CD8-positive, alpha-beta memory T cell (primary cell): ENCODE results near the gene CBL. TPM values are rescaled to one million over a fixed set of nuclear protein-coding genes. Genes with fewer than 3 reads are reported as not detected.
A peak's percentile ranks its signal among the peaks of the same experiment; 100 is the strongest.

Experiments used
- CTCF ChIA-PET: fragments of 350-600 bp; sonication (Branson Sonifier 250); formaldehyde crosslinking; loops from one replicate; lab custom pipeline; 2021; ENCODE audit warnings: antibody characterized with exemption; lab: Charles Lee
- POLR2A ChIA-PET: fragments of 350-600 bp; sonication (Branson Sonifier 250); formaldehyde crosslinking; loops from one replicate; lab custom pipeline; 2021; ENCODE audit warnings: antibody characterized with exemption; lab: Charles Lee
- DNase-seq, 5 donors: peaks; one replicate each; pipeline versions ENCODE4 v3.0.0 to v3.0.0-alpha.2; 2020 to 2022; ENCODE audit warnings: mixed read lengths in 1 of 5
- H3K27ac ChIP-seq: one replicate; pipeline ENCODE4 v1.7.0; 2013; ENCODE audit warnings: low read depth, mild to moderate bottlenecking, low read length, moderate library complexity
- H3K27me3 ChIP-seq: 2 replicates; pipeline ENCODE4 v1.7.0; 2013; ENCODE audit warnings: low read length, mild to moderate bottlenecking; ENCODE audit not compliant: insufficient read depth, poor library complexity, severe bottlenecking
- H3K36me3 ChIP-seq: 2 replicates; pipeline ENCODE4 v1.7.0; 2013; ENCODE audit warnings: mild to moderate bottlenecking, low read length, moderate library complexity; ENCODE audit not compliant: insufficient read depth
- H3K4me1 ChIP-seq: 2 replicates; pipeline ENCODE4 v1.7.0; 2013; ENCODE audit warnings: mild to moderate bottlenecking, low read length, moderate library complexity; ENCODE audit not compliant: insufficient read depth
- H3K4me3 ChIP-seq: 2 replicates; pipeline ENCODE4 v1.7.0; 2013; ENCODE audit warnings: mild to moderate bottlenecking, low read length
- H3K9me3 ChIP-seq: 2 replicates; pipeline ENCODE4 v1.7.0; 2013; ENCODE audit warnings: mild to moderate bottlenecking, low read length
- H3K27ac Mint-ChIP-seq, 8 donors: one replicate each; pipeline ENCODE4 v1.8.0; 2020 to 2021; ENCODE audit warnings: mixed read lengths in 8 of 8, mild to moderate bottlenecking in 6 of 8, inconsistent platforms in 3 of 8, moderate library complexity in 3 of 8
- H3K27me3 Mint-ChIP-seq, 2 donors: one replicate each; pipeline ENCODE4 v1.8.0; 2020 to 2021; ENCODE audit warnings: mixed read lengths in 2 of 2, mild to moderate bottlenecking in 1 of 2, moderate library complexity in 1 of 2
- H3K36me3 Mint-ChIP-seq, 3 donors: one replicate each; pipeline ENCODE4 v1.8.0; 2020 to 2021; ENCODE audit warnings: mixed read lengths in 3 of 3, inconsistent platforms in 1 of 3, mild to moderate bottlenecking in 1 of 3
- H3K4me1 Mint-ChIP-seq, 3 donors: one replicate each; pipeline ENCODE4 v1.8.0; 2020 to 2021; ENCODE audit warnings: mixed read lengths in 3 of 3, inconsistent platforms in 1 of 3, mild to moderate bottlenecking in 1 of 3
- H3K4me3 Mint-ChIP-seq, 7 donors: one replicate each; pipeline ENCODE4 v1.8.0; 2020 to 2021; ENCODE audit warnings: mixed read lengths in 7 of 7, mild to moderate bottlenecking in 6 of 7, moderate library complexity in 4 of 7, inconsistent platforms in 2 of 7
- H3K9me3 Mint-ChIP-seq, 5 donors: one replicate each; pipeline ENCODE4 v1.8.0; 2020 to 2022; ENCODE audit warnings: mixed read lengths in 5 of 5, mild to moderate bottlenecking in 3 of 5, moderate library complexity in 2 of 5, inconsistent platforms in 1 of 5
- polyA plus RNA-seq: library from polyadenylated mRNA; unstranded; fragments of 300-500 nt; fragmentation: Illumina TruSeq; gene quantifications from one replicate; pipeline ENCODE4 v1.2.3, GENCODE V29; 2021
- total RNA-seq, 2 experiments: library from RNA; stranded (reverse); gene quantifications; one replicate each; pipeline ENCODE4 v1.2.3, GENCODE V29; 2021

The CBL gene
- total and polyA plus RNA-seq, 3 experiments from 2014 or later = 10.4 to 26.1 (median 25.9) TPM

DNA sequence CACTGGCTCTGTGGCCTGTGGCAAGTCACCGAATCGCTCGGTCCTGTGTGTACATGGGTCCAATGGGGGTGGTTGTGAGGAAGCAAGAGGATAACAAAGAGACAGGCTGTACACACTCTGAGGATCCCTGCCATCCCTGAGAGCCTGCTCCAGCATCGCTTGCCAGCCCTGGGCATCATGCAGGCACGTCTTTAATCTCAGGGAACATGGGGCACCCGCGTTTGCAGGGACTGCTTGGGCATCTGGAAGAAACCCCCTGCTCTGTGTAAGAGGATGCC lies 135.8 kb downstream of the CBL start:
- Mint-ChIP-seq H3K27me3 (peaks cover 31 to 59% of the 10 kb centered on the region in 2 donors), H3K36me3 (peaks cover 0 to 4% (median 3%) of the 10 kb centered on the region in 3 donors), H3K27ac (no peak overlapping the region), H3K9me3 (no peaks in the 10 kb centered on the region), H3K4me3 (no peak overlapping the region), H3K4me1 (peaks cover 14 to 26% (median 19%) of the 10 kb centered on the region in 3 donors)
- no peak overlapping the region for H3K27ac ChIP-seq
- no peak overlapping the region for H3K4me3 ChIP-seq
- H3K9me3 ChIP-seq = no peaks in the 10 kb centered on the region
- ChIA-PET POLR2A (no interaction called here), CTCF (no interaction called here)
- DNase-seq = no peak
- peaks cover 45% of the 10 kb centered on the region for H3K27me3 ChIP-seq
- H3K36me3 ChIP-seq = no peaks in the 10 kb centered on the region
- H3K4me1 ChIP-seq = peaks cover 5% of the 10 kb centered on the region

DNA sequence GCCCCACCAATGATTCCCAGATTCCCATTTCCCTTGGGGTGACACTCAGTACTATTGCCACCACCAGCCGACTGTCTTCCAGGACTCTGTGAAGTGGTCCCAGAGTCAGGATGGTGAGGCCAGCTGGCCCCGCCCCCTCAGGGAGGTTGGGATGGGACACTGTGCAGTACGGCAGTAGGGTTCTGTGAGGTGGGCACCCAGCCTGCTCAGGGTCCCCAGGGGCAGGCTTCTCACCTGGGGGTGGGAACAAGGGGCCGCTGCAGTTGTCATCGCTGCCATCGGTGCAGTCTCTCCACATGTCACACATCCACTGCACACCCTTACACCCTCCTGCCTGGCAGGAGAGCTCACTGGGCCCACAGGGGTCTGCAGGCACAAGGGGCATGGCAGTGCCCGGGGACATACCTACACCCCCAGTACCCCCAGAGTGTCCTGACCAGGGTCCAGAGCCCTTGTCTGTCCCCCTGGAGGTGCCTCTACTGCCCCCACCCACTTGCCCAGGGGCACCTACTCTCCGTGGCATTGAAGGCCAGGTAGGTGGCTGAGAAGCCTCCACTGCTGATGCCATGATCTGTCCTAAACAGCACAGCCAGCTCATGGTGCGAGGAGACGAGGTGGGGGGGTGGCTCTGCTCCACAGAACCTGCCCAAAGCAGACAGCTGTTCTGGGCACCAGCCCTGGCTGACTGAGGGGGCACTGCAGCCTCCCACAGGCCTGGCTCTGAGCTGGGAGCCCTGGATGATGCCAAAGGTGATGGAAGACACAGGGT lies 136.4 kb downstream of the CBL start:
- Histone ChIP-seq H3K27me3 (peaks cover 45% of the 10 kb centered on the region), H3K36me3 (no peaks in the 10 kb centered on the region), H3K9me3 (no peaks in the 10 kb centered on the region), H3K4me1 (peaks cover 5% of the 10 kb centered on the region), H3K4me3 (no peak overlapping the region), H3K27ac (no peak overlapping the region)
- H3K27ac Mint-ChIP-seq = peak overlapping the region in 1 of 8 donors; percentile 74
- CTCF ChIA-PET = interaction anchor here (0.9 to 3.5 kb wide), 2 partner anchors 14 to 21 kb away, joined by 3 to 17 read pairs; no protein-coding TSS in a partner anchor
- DNase-seq = no peak
- H3K36me3 Mint-ChIP-seq = peaks cover 0 to 4% (median 0%) of the 10 kb centered on the region in 3 donors
- peaks cover 33 to 65% of the 10 kb centered on the region in 2 donors for H3K27me3 Mint-ChIP-seq
- H3K4me3 Mint-ChIP-seq = peak overlapping the region in 1 of 7 donors; percentile 23
- H3K9me3 Mint-ChIP-seq = no peaks in the 10 kb centered on the region
- peaks cover 14 to 22% (median 19%) of the 10 kb centered on the region in 3 donors for H3K4me1 Mint-ChIP-seq
- POLR2A ChIA-PET = no interaction called here

DNA sequence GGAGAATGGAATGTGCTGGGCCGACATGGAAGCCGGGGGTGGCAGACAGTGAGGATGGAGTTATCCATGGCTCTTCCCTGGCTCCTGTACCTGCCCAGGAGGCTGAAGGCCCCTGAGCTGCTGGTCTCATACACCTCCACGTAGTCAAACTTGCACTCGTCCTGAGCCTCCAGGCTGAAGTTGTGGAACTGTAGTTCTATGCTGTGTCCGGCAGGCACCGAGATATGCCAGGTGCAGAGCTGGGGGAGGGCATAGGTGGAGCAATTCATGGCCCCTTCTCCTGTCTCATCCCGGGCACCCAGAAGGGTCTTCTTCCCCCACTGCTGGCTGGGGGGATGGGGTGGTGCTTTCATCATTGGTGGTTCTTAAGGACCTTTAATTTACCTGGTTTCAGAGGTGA lies 137.6 kb downstream of the CBL start:
- no peaks in the 10 kb centered on the region for H3K36me3 ChIP-seq
- H3K27me3 Mint-ChIP-seq = peaks cover 29 to 60% of the 10 kb centered on the region in 2 donors
- H3K4me3 ChIP-seq = no peak overlapping the region
- H3K9me3 Mint-ChIP-seq = no peaks in the 10 kb centered on the region
- H3K4me1 Mint-ChIP-seq = peaks cover 9 to 16% (median 14%) of the 10 kb centered on the region in 3 donors
- H3K27ac ChIP-seq = no peak overlapping the region
- no peaks in the 10 kb centered on the region for H3K36me3 Mint-ChIP-seq
- POLR2A ChIA-PET = no interaction called here
- CTCF ChIA-PET = interaction anchor here (0.9 to 3.5 kb wide), 3 partner anchors 13 to 22 kb away, joined by 3 to 17 read pairs (median 5); no protein-coding TSS in a partner anchor
- H3K27me3 ChIP-seq = peaks cover 41% of the 10 kb centered on the region
- H3K4me1 ChIP-seq = peaks cover under 1% of the 10 kb centered on the region
- H3K27ac Mint-ChIP-seq = no peak overlapping the region
- no peak overlapping the region for H3K4me3 Mint-ChIP-seq
- DNase-seq = no peak
- no peaks in the 10 kb centered on the region for H3K9me3 ChIP-seq

- no peak for DNase-seq
- ChIA-PET POLR2A (no interaction called here), CTCF (interaction anchor here (1.2 to 3.5 kb wide), 2 partner anchors 12 to 21 kb away, joined by 5 to 17 read pairs; no protein-coding TSS in a partner anchor)
- no peaks in the 10 kb centered on the region for H3K36me3 ChIP-seq
- no peaks in the 10 kb centered on the region for H3K9me3 ChIP-seq
- no peaks in the 10 kb centered on the region for H3K36me3 Mint-ChIP-seq
- peaks cover 5 to 8% (median 7%) of the 10 kb centered on the region in 3 donors for H3K4me1 Mint-ChIP-seq
- no peaks in the 10 kb centered on the region for H3K9me3 Mint-ChIP-seq
- H3K27ac ChIP-seq = no peak overlapping the region
- H3K4me3 Mint-ChIP-seq = no peak overlapping the region
- no peak overlapping the region for H3K27ac Mint-ChIP-seq
- peaks cover 34% of the 10 kb centered on the region for H3K27me3 ChIP-seq
- H3K27me3 Mint-ChIP-seq = peaks cover 22 to 52% of the 10 kb centered on the region in 2 donors
- H3K4me1 ChIP-seq = no peaks in the 10 kb centered on the region
- no peak overlapping the region for H3K4me3 ChIP-seq
Observed at GRCh38 chr11:119344291-119345010, 138.3 kb downstream of the CBL start.

DNA sequence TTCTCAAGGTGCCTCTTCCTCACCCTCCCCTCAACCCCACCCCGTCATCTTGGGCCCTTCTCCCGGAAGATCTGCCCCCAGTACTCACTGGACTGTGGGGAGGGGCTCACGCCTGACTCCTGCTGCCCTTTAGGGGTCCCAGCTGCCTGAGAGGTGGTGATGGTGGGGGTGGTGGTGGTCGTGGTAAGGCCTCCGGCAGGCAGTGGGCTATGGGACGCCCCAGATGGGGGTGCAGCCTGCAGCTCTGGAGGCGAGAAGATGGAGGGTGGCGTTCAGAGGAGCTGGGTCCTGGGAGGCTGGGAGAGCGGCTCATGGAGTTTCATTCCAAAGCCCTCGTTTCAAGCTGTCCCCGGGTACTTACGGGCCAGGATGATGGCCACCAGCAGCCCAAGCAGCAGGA lies 139.5 kb downstream of the CBL start:
- peaks cover 24 to 54% of the 10 kb centered on the region in 2 donors for H3K27me3 Mint-ChIP-seq
- CTCF ChIA-PET = interaction anchor here (1.0 to 3.5 kb wide), 3 partner anchors 8 to 23 kb away, joined by 3 to 17 read pairs (median 4); no protein-coding TSS in a partner anchor
- H3K27me3 ChIP-seq = peaks cover 24% of the 10 kb centered on the region

DNA sequence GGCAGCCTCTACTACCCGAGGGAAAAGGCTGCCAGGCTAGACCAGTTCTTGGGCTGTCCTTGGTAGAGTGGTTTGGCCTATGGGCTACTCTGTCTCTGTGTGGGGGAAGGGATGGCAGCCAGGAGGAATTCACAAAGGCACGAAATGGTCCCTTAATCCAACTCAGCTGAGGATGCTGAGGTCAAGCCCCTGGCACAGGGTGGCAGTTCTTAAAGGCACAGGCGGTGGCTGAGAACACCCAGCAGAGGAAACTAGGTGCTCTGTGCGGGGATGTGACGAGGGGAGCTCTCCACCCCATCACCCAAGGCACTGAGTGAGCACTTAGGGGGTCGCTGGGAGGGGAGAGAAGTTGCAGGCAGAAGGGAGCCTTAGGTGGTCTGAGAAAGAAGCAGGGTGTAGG lies 140.5 kb downstream of the CBL start, which contains the start of gene MFRP:
TSS of gene MFRP (minus strand) at position 101 of the 400 bp plus-strand sequence. CDS start 192 bp downstream, outside the sequence.
- Histone ChIP-seq H3K27ac (no peak within 1 kb of the TSS), H3K36me3 (no peaks in the 10 kb centered on the region), H3K27me3 (peaks cover 15% of the 10 kb centered on the region), H3K4me1 (no peaks in the 10 kb centered on the region), H3K4me3 (no peak within 1 kb of the TSS), H3K9me3 (no peaks in the 10 kb centered on the region)
- Mint-ChIP-seq H3K27me3 (peaks cover 20 to 53% of the 10 kb centered on the region in 2 donors), H3K4me1 (peaks cover 5 to 7% (median 5%) of the 10 kb centered on the region in 3 donors), H3K27ac (peak within 1 kb of the TSS in 1 of 8 donors; percentile 70), H3K4me3 (no peak within 1 kb of the TSS), H3K9me3 (no peaks in the 10 kb centered on the region), H3K36me3 (no peaks in the 10 kb centered on the region)
- ChIA-PET CTCF (interaction anchor here (1.0 to 2.4 kb wide), 2 partner anchors 9 to 10 kb away, joined by 4 to 10 read pairs; no protein-coding TSS in a partner anchor), POLR2A (no interaction called here)
- no peak for DNase-seq

More for the DNA sequence above, 139.5 kb downstream of the CBL start:
- Mint-ChIP-seq H3K4me3 (no peak overlapping the region), H3K36me3 (no peaks in the 10 kb centered on the region), H3K4me1 (peaks cover 9 to 14% (median 13%) of the 10 kb centered on the region in 3 donors), H3K27ac (peak overlapping the region in 1 of 8 donors; percentile 70), H3K9me3 (no peaks in the 10 kb centered on the region)
- Histone ChIP-seq H3K36me3 (no peaks in the 10 kb centered on the region), H3K4me3 (no peak overlapping the region), H3K4me1 (no peaks in the 10 kb centered on the region), H3K27ac (no peak overlapping the region), H3K9me3 (no peaks in the 10 kb centered on the region)
- POLR2A ChIA-PET = no interaction called here
- no peak for DNase-seq

- peaks cover 25 to 55% of the 10 kb centered on the region in 2 donors for H3K27me3 Mint-ChIP-seq
- no peaks in the 10 kb centered on the region for H3K36me3 Mint-ChIP-seq
- no peaks in the 10 kb centered on the region for H3K36me3 ChIP-seq
- no peak overlapping the region for H3K27ac ChIP-seq
- no peaks in the 10 kb centered on the region for H3K9me3 ChIP-seq
- H3K4me1 Mint-ChIP-seq = peaks cover 5 to 7% (median 5%) of the 10 kb centered on the region in 3 donors
- CTCF ChIA-PET = interaction anchor here (1.3 to 2.4 kb wide), 2 partner anchors 9 to 28 kb away, joined by 3 to 10 read pairs; no protein-coding TSS in a partner anchor
- no peak overlapping the region for H3K4me3 Mint-ChIP-seq
- H3K9me3 Mint-ChIP-seq = no peaks in the 10 kb centered on the region
- H3K4me1 ChIP-seq = no peaks in the 10 kb centered on the region
- H3K27ac Mint-ChIP-seq = no peak overlapping the region
- peaks cover 9% of the 10 kb centered on the region for H3K27me3 ChIP-seq
- POLR2A ChIA-PET = no interaction called here
- H3K4me3 ChIP-seq = no peak overlapping the region
- DNase-seq = no peak
Observed at GRCh38 chr11:119347242-119347641, 141.1 kb downstream of the CBL start.
